ENCODE results near the gene MACROD1. TPM values are rescaled to one million over a fixed set of nuclear protein-coding genes. Genes with fewer than 3 reads are reported as not detected.

The MACROD1 gene
- total and polyA plus RNA-seq, 12 donors: 5.5 to 62.9 (median 26.8) TPM

DNA sequence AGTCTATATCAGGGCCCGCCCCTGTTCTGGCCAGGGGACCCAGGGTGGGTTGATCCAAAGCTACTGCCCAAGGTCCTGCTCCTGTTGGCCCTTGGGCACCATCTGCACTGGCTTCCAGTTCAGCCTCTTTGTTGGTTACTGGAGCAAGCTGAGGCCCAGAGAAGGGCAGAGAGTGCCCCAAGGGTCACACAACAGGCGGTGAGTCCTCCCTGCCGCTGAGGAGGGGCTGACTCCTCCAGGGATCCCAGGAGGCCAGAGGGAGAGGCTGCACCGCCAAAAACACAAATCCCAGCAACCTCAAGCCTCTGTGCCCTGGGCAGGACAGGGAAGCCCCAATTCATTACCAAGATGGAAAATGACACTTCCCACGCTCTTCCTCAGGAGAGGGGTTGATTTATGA is 61.3 kb downstream of the MACROD1 start:
- Histone ChIP-seq H3K9me3 (replicated peaks in 1 of 3) (no peaks in the 10 kb centered on the region), H3K4me1 (replicated peaks in 1 of 2) (no peaks in the 10 kb centered on the region), H3K4me3 (no peak overlapping the region), H3K27ac (no peak overlapping the region), H3K27me3 (no peaks in the 10 kb centered on the region), H3K36me3 (replicated peaks in 1 of 2) (no peaks in the 10 kb centered on the region)
- WGBS, 4 donors: 88 to 100% (median 97%) methylated on average over 1 to 5 of the region's 5 CpGs
- TF ChIP-seq, protein P1, sequence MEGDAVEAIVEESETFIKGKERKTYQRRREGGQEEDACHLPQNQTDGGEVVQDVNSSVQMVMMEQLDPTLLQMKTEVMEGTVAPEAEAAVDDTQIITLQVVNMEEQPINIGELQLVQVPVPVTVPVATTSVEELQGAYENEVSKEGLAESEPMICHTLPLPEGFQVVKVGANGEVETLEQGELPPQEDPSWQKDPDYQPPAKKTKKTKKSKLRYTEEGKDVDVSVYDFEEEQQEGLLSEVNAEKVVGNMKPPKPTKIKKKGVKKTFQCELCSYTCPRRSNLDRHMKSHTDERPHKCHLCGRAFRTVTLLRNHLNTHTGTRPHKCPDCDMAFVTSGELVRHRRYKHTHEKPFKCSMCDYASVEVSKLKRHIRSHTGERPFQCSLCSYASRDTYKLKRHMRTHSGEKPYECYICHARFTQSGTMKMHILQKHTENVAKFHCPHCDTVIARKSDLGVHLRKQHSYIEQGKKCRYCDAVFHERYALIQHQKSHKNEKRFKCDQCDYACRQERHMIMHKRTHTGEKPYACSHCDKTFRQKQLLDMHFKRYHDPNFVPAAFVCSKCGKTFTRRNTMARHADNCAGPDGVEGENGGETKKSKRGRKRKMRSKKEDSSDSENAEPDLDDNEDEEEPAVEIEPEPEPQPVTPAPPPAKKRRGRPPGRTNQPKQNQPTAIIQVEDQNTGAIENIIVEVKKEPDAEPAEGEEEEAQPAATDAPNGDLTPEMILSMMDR (IDR thresholded peaks at IDR 0.05): no peak
- no peak for TF ChIP-seq POLR2A (IDR thresholded peaks at IDR 0.05)
- DNase-seq: no peak
- intact Hi-C loops (cut with DNase I): no loop called here

DNA sequence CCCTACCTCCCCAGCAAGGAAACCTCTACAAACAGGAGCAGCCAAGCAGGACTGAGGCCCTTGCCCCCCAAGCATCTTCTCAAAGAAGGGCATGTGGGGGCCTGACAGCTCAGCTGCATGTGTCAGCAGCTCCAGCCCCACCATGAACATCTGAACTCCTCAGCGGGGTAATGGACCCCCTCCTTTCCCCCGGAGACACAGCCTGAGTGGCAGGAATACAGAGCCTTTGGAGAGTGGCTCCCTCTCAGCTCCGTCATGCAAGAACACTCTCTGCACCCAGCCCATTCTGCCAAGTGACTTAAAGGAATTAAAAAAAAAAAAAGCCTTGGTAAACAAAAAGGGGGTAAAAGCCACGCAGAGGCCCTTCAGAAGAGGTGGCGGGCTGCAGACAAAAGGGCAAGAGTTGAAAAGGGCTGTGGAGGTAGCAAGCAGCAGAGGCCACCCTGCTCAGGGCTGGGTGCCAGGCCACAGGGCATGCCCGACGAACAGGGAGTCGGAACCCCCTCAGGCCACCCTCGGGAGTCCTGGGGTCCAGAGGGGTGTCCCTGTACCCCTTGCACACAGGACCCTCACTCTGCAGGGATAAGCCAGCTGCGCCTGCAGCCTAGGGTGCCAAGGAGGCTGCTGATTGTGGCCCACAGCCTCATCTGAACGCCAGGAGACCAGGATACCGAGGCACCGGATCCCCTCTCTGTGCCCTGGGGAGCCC is 62.5 kb downstream of the MACROD1 start:
- Histone ChIP-seq H3K4me3 (no peak overlapping the region), H3K27ac (no peak overlapping the region), H3K27me3 (no peaks in the 10 kb centered on the region), H3K4me1 (replicated peaks in 1 of 2) (no peaks in the 10 kb centered on the region), H3K9me3 (replicated peaks in 1 of 3) (no peaks in the 10 kb centered on the region), H3K36me3 (replicated peaks in 1 of 2) (no peaks in the 10 kb centered on the region)
- intact Hi-C loops (cut with DNase I): no loop called here
- no peak for TF ChIP-seq POLR2A (IDR thresholded peaks at IDR 0.05)
- TF ChIP-seq, protein P1 (IDR thresholded peaks at IDR 0.05): no peak
- no peak for DNase-seq
- 86 to 91% (median 90%) methylated on average over 9 to 13 of the region's 13 CpGs for WGBS, 4 donors

DNA sequence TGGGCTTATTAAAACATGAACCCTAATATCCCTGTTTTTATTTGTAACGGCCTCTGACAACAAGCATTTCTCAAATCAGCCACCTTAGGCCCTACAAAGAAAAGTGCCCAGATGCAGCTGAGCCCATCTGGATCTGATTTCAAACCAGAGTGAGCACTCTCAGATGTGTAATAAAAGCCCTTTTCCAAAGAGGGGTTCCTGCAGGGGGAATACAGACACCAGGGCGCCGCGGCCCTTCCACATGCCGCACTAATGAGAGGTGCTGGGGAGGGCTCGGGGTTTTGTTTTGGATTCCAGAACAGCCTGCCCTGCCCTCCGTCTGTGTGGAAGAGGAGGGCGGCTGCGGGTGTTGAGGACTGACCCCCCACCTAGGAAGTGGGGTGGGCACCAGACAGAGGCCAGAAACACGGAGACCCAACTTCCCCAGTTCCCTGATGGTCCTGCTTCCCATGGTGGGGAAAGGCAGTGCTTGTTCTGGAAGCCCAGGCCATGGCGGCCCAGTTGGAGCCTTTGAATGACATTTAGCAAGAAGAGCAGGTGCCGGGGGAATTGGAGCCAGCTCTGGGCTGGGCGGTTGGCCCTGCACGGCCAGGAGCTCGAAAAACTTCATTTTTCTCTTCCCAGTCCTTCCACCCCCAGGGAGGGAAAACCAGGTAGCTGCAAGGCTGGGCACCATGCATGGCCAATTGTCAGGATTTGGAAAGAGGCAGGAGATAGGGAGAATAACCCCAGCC is 63.7 kb downstream of the MACROD1 start:
- TF ChIP-seq POLR2A (IDR thresholded peaks at IDR 0.05): no peak
- TF ChIP-seq, protein P1 (IDR thresholded peaks at IDR 0.05): no peak
- 84 to 93% (median 90%) methylated on average over 14 to 15 of the region's 15 CpGs for WGBS, 4 donors
- Histone ChIP-seq H3K4me3 (no peak overlapping the region), H3K4me1 (replicated peaks in 1 of 2) (no peaks in the 10 kb centered on the region), H3K27me3 (no peaks in the 10 kb centered on the region), H3K27ac (peak overlapping the region in 1 of 5 donors; percentile 56), H3K36me3 (replicated peaks in 1 of 2) (no peaks in the 10 kb centered on the region), H3K9me3 (replicated peaks in 1 of 3) (no peaks in the 10 kb centered on the region)
- intact Hi-C loops (cut with DNase I): no loop called here
- DNase-seq: no peak

DNA sequence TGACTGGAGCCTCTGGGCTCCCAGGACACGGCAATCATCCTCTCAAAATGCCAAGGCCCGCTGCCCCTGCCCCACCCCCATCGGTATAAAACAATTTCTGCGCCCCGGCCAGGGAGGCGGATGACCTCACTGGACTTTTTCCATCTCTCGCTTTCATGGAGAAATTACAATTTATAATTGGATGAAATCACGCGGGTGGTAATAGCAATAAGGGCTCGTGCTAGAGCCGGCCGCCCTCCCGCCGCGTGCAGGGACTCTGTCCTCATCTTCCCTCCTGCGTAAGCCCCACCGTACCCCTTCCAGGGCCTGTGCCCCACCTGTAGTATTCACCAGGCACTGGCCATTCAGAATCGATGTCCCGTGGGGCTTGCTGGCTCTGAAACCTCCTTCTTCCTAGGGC is 64.5 kb downstream of the MACROD1 start:
- TF ChIP-seq, protein P1 (IDR thresholded peaks at IDR 0.05): no peak
- TF ChIP-seq POLR2A (IDR thresholded peaks at IDR 0.05): no peak
- WGBS, 4 donors: 76 to 92% (median 90%) methylated on average over 19 of the region's 19 CpGs
- no peaks in the 10 kb centered on the region for H3K36me3 ChIP-seq (replicated peaks in 1 of 2)
- H3K27me3 ChIP-seq: no peaks in the 10 kb centered on the region
- no peaks in the 10 kb centered on the region for H3K9me3 ChIP-seq (replicated peaks in 1 of 3)
- intact Hi-C loops (cut with DNase I): no loop called here
- H3K27ac ChIP-seq: peak overlapping the region in 1 of 5 donors; percentile 56
- DNase-seq: peak in 1 of 7 donors; percentile 24
- H3K4me3 ChIP-seq: no peak overlapping the region
- H3K4me1 ChIP-seq (replicated peaks in 1 of 2): no peaks in the 10 kb centered on the region

Measured in adrenal gland (tissue), 12 donors.